ENCODE data around the gene DAB2. TPM values are rescaled to one million over a fixed set of nuclear protein-coding genes. Genes with fewer than 3 reads are reported as not detected.
A peak's percentile ranks its signal among the peaks of the same experiment; 100 is the strongest.

The DAB2 gene
- total RNA-seq, 1 experiment from 2014 or later, result 14.1 TPM

- TF ChIP-seq EZH2phosphoT487 (IDR thresholded peaks at IDR 0.05; ENCODE audit: borderline replicate concordance, low read length) (no peak), CTCF (conservative IDR thresholded peaks at IDR 0.05; ENCODE audit: low read depth, low read length) (no peak), EZH2 (IDR thresholded peaks at IDR 0.05; ENCODE audit: low read length, unreplicated experiment) (no peak)
- H3K4me1 ChIP-seq (ENCODE audit: insufficient read depth, low read length), result peaks cover 39% of the 10 kb centered on the region
- ChIA-PET CTCF (no interaction called here), POLR2A (ENCODE audit: unreplicated experiment) (no interaction called here)
- H4K20me1 ChIP-seq (ENCODE audit: low read length), result no peaks in the 10 kb centered on the region
- no peak for ATAC-seq
- H3K36me3 ChIP-seq (ENCODE audit: low read depth, low read length), result no peaks in the 10 kb centered on the region
- no peak overlapping the region for H3K9ac ChIP-seq (ENCODE audit: low read length)
- no peaks in the 10 kb centered on the region for H3K9me3 ChIP-seq (ENCODE audit: low read length)
- no peaks in the 10 kb centered on the region for H3K9me2 ChIP-seq (replicated peaks; ENCODE audit: low read length)
- intact Hi-C loops (cut with micrococcal nuclease), result no loop called here
- peak overlapping the region; percentile 14; the same call in 1 of the 2 replicates for H2AFZ ChIP-seq (ENCODE audit: low read length)
- no peak for DNase-seq
- peaks cover 28% of the 10 kb centered on the region for H3K79me2 ChIP-seq (ENCODE audit: low read length)
- H3K27me3 ChIP-seq (ENCODE audit: low read length), result no peaks in the 10 kb centered on the region
- no peak overlapping the region for H3K4me3 ChIP-seq (ENCODE audit: low read length)
- H3F3A ChIP-seq (ENCODE audit: low read length, unreplicated experiment), result peaks cover 4% of the 10 kb centered on the region
- no peak overlapping the region for H3K27ac ChIP-seq (ENCODE audit: low read length)
- no peak overlapping the region for H3K4me2 ChIP-seq (ENCODE audit: low read length)
- no TSS peak for BruUV-seq (replicated peaks)
These were observed 1.9 kb upstream of the DAB2 start for GRCh38 chr5:39426746-39427105.

GRCh38 chr5:39426051-39426745, 1.4 kb upstream of the DAB2 start:
- no peaks in the 10 kb centered on the region for H3K9me3 ChIP-seq (ENCODE audit: low read length)
- H3K27me3 ChIP-seq (ENCODE audit: low read length), result no peaks in the 10 kb centered on the region
- H3F3A ChIP-seq (ENCODE audit: low read length, unreplicated experiment), result peaks cover 4% of the 10 kb centered on the region
- no peaks in the 10 kb centered on the region for H3K9me2 ChIP-seq (replicated peaks; ENCODE audit: low read length)
- DNase-seq (no peak), ATAC-seq (no peak)
- H3K4me3 ChIP-seq (ENCODE audit: low read length), result peak overlapping the region; percentile 87; the same call in 1 of the 2 replicates
- TF ChIP-seq CTCF (conservative IDR thresholded peaks at IDR 0.05; ENCODE audit: low read depth, low read length), result no peak
- TF ChIP-seq EZH2phosphoT487 (IDR thresholded peaks at IDR 0.05; ENCODE audit: borderline replicate concordance, low read length), result no peak
- TF ChIP-seq EZH2 (IDR thresholded peaks at IDR 0.05; ENCODE audit: low read length, unreplicated experiment), result no peak
- POLR2A ChIA-PET (ENCODE audit: unreplicated experiment), result no interaction called here
- intact Hi-C loops (cut with micrococcal nuclease), result no loop called here
- no peaks in the 10 kb centered on the region for H3K36me3 ChIP-seq (ENCODE audit: low read depth, low read length)
- peak overlapping the region; percentile 64; the same call in 1 of the 2 replicates for H3K9ac ChIP-seq (ENCODE audit: low read length)
- peaks cover 33% of the 10 kb centered on the region for H3K79me2 ChIP-seq (ENCODE audit: low read length)
- CTCF ChIA-PET, result interaction anchor here (2.3 kb wide), 1 partner anchor 50 kb away, joined by 16 read pairs; no protein-coding TSS in a partner anchor
- no TSS peak for BruUV-seq (replicated peaks)
- peak overlapping the region; percentile 94; the same call in 1 of the 2 replicates for H2AFZ ChIP-seq (ENCODE audit: low read length)
- no peaks in the 10 kb centered on the region for H4K20me1 ChIP-seq (ENCODE audit: low read length)
- peaks cover 44% of the 10 kb centered on the region for H3K4me1 ChIP-seq (ENCODE audit: insufficient read depth, low read length)
- H3K4me2 ChIP-seq (ENCODE audit: low read length), result peak overlapping the region; percentile 85
- no peak overlapping the region for H3K27ac ChIP-seq (ENCODE audit: low read length)

- POLR2A ChIA-PET (ENCODE audit: unreplicated experiment), result interaction anchor here (0.6 kb wide), 2 partner anchors 24 to 486 kb away, joined by 3 to 5 read pairs; no protein-coding TSS in a partner anchor
- intact Hi-C loops (cut with micrococcal nuclease), result loop anchor here (5.0 kb wide), 1 partner anchor 89 kb away; no protein-coding TSS in a partner anchor
- Histone ChIP-seq H3K27me3 (ENCODE audit: low read length) (no peaks in the 10 kb centered on the region), H3K4me2 (ENCODE audit: low read length) (peak overlapping the region; percentile 85), H3K79me2 (ENCODE audit: low read length) (peaks cover 62% of the 10 kb centered on the region), H3K27ac (ENCODE audit: low read length) (no peak overlapping the region), H3K9me2 (replicated peaks; ENCODE audit: low read length) (no peaks in the 10 kb centered on the region), H2AFZ (ENCODE audit: low read length) (no peak overlapping the region), H4K20me1 (ENCODE audit: low read length) (no peaks in the 10 kb centered on the region), H3K36me3 (ENCODE audit: low read depth, low read length) (no peaks in the 10 kb centered on the region), H3K9ac (ENCODE audit: low read length) (0 out of 2 replicates have a peak overlapping the region, but pooled peaks have one; percentile 64), H3K4me3 (ENCODE audit: low read length) (peak overlapping the region; percentile 87), H3F3A (ENCODE audit: low read length, unreplicated experiment) (peaks cover 4% of the 10 kb centered on the region), H3K9me3 (ENCODE audit: low read length) (no peaks in the 10 kb centered on the region), H3K4me1 (ENCODE audit: insufficient read depth, low read length) (peaks cover 48% of the 10 kb centered on the region)
- CTCF ChIA-PET, result interaction anchor here (0.7 to 2.2 kb wide), 2 partner anchors 47 to 124 kb away, joined by 3 to 32 read pairs; no protein-coding TSS in a partner anchor
- no peak for ATAC-seq
- no peak for TF ChIP-seq EZH2 (IDR thresholded peaks at IDR 0.05; ENCODE audit: low read length, unreplicated experiment)
- TF ChIP-seq EZH2phosphoT487 (IDR thresholded peaks at IDR 0.05; ENCODE audit: borderline replicate concordance, low read length), result no peak
- no peak for TF ChIP-seq CTCF (conservative IDR thresholded peaks at IDR 0.05; ENCODE audit: low read depth, low read length)
- peak; percentile 34 for DNase-seq
- BruUV-seq (replicated peaks), result no TSS peak
These were observed 1.4 kb downstream of the DAB2 start for GRCh38 chr5:39423331-39423751.
